ENCODE results near the gene GCHFR. TPM values are rescaled to one million over a fixed set of nuclear protein-coding genes. Genes with fewer than 3 reads are reported as not detected.

Gene GCHFR
- total RNA-seq: 4.4 TPM

GRCh38 chr15:40763801-40764628 is at the start of gene GCHFR:
Gene GCHFR, plus strand, starts transcription at chr15:40764068. Its CDS starts 113 bp downstream, at chr15:40764181.

GRCh38 chr15:40754883-40755811 is 8.7 kb upstream of the GCHFR start, which contains the start of gene RMDN3:
Gene RMDN3, minus strand, starts transcription at chr15:40755254. Its CDS starts 471 bp downstream, at chr15:40754783.

GRCh38 chr15:40769274-40770146 is 5.6 kb downstream of the GCHFR start, which contains the start of gene C15orf62:
Gene C15orf62, plus strand, starts transcription at chr15:40769980. Its CDS starts 516 bp downstream, at chr15:40770496.

DNA sequence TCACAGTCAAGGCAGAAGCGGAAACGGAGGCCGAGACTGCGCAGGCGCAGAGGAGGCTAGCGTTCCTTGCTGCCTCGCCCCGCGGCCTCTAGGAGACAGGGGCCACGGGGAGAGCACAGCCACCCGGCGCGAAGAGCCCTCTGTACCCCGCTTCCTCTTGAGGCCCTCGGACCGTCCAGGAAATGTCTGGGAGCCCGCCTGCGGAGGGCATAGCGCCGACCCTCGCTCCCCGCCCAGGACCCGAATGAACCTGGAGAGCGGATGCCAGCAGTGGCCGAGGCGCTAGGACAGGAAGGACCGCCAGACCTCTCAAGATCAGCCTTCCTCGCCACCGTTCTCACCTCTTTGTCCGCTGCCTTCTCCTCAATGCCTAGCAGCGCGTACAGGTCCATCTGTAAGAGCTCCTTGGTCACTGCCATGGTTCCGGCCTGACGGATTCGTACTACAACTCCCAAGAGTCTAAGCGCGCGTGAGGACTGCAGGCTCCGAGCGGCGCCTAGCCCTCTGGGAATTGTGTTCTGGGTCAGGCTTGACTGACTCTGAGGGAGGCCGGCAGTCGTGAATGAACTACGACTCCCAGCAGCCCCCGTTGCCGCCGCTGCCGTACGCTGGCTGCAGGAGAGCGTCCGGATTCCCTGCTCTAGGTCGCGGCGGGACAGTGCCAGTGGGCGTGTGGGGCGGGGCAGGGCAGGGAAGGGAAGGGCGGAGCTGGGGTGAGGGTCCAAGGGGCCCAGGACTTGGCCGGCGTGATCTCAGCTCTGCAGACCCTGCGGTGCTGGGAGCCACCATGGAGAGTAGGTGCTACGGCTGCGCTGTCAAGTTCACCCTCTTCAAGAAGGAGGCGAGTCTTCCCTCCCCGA is 43.4 kb downstream of the GCHFR start, which contains the start of the genes DNAJC17 and ZFYVE19:
Gene DNAJC17 (minus strand): TSS at position 446 of the 860 bp plus-strand sequence. CDS start 27 bp downstream, at position 419.
Gene ZFYVE19 (plus strand): TSS at position 62 of the 860 bp plus-strand sequence. CDS start 501 bp downstream, at position 563.

Small RNAs within 50 kb of the gene (small RNA-seq; reads per million reads assigned to genes)
- not detected for gene SUMO2P15 (ENCODE audit: low replicate concordance)

Other genes with a start within 250 kb of the GCHFR start
- 26.0 TPM for gene CCDC32, start 199.0 kb upstream of the GCHFR start, total RNA-seq
- 11.0 TPM for gene RPUSD2, start 194.8 kb upstream of the GCHFR start, total RNA-seq
- gene KNL1, start 169.8 kb upstream of the GCHFR start, total RNA-seq: 10.6 TPM
- gene RAD51, start 68.9 kb upstream of the GCHFR start, total RNA-seq: 1.9 TPM
- gene RMDN3, start 8.8 kb upstream of the GCHFR start, total RNA-seq: 20.7 TPM
- gene C15orf62, start 5.9 kb downstream of the GCHFR start, total RNA-seq: 0.31 TPM
- gene ZFYVE19, start 43.0 kb downstream of the GCHFR start, total RNA-seq: 22.5 TPM
- 31.9 TPM for gene DNAJC17, start 43.4 kb downstream of the GCHFR start, total RNA-seq
- gene PPP1R14D, start 64.6 kb downstream of the GCHFR start, total RNA-seq: not detected
- gene SPINT1, start 80.0 kb downstream of the GCHFR start, total RNA-seq: 2.5 TPM
- gene RHOV, start 110.2 kb downstream of the GCHFR start, total RNA-seq: 8.1 TPM
- gene VPS18, start 130.4 kb downstream of the GCHFR start, total RNA-seq: 26.3 TPM
- gene DLL4, start 165.3 kb downstream of the GCHFR start, total RNA-seq: 6.3 TPM
- gene CHAC1, start 189.4 kb downstream of the GCHFR start, total RNA-seq: 4.4 TPM